Neural cell (in vitro differentiated cells): ENCODE data around the gene REV1. TPM values are rescaled to one million over a fixed set of nuclear protein-coding genes. Genes with fewer than 3 reads are reported as not detected.

Experiments
- H2AFZ ChIP-seq: fragments of 200-600, 300-800 bp; sonication (generic), shearing (Covaris generic); 2 replicates; pipeline ENCODE4 v1.6.0; 2014; ENCODE audit warnings: low read depth, mild to moderate bottlenecking, antibody characterized with exemption, low read length, moderate library complexity
- H3F3A ChIP-seq: fragments of 200-600 bp; shearing (Covaris generic); 2 replicates; pipeline ENCODE4 v1.6.1; 2016; ENCODE audit warnings: mild to moderate bottlenecking, moderate library complexity, mixed read lengths, antibody characterized with exemption, low read length; ENCODE audit not compliant: insufficient read depth, poor library complexity, severe bottlenecking
- H3K27ac ChIP-seq: fragments of 200-600, 300-800 bp; sonication (generic), shearing (Covaris generic); 2 replicates; pipeline ENCODE4 v1.5.1; 2014; ENCODE audit warnings: mild to moderate bottlenecking, low read length, moderate library complexity
- H3K27me3 ChIP-seq: fragments of 300-800, 200-600 bp; sonication (generic), shearing (Covaris generic); 2 replicates; pipeline ENCODE4 v1.6.0; 2014; ENCODE audit warnings: mild to moderate bottlenecking, low read depth, low read length, moderate library complexity; ENCODE audit not compliant: insufficient read depth
- H3K36me3 ChIP-seq: fragments of 300-800, 200-600 bp; sonication (generic), shearing (Covaris generic); 2 replicates; pipeline ENCODE4 v1.5.1; 2014; ENCODE audit warnings: mild to moderate bottlenecking, antibody characterized with exemption, low read length, moderate library complexity; ENCODE audit not compliant: insufficient read depth
- H3K4me2 ChIP-seq: fragments of 300-800, 200-600 bp; sonication (generic), shearing (Covaris generic); 2 replicates; pipeline ENCODE4 v1.6.0; 2014; ENCODE audit warnings: mild to moderate bottlenecking, low read length
- H3K4me3 ChIP-seq: fragments of 300-800, 200-600 bp; sonication (generic), shearing (Covaris generic); 2 replicates; pipeline ENCODE4 v1.5.1; 2014; ENCODE audit warnings: mild to moderate bottlenecking, low read length, moderate library complexity
- H3K79me2 ChIP-seq: fragments of 200-600 bp; shearing (Covaris generic); replicated peaks from 2 replicates; pipeline ENCODE4 v1.6.0; 2014; ENCODE audit warnings: mild to moderate bottlenecking, low read length, moderate library complexity; ENCODE audit not compliant: insufficient read depth
- H3K9ac ChIP-seq: fragments of 300-800, 200-600 bp; sonication (generic), shearing (Covaris generic); 2 replicates; pipeline ENCODE4 v1.6.1; 2016; ENCODE audit warnings: mild to moderate bottlenecking, low read length, mixed read lengths
- H3K9me2 ChIP-seq: fragments of 200-600 bp; shearing (Covaris generic); 2 replicates; pipeline ENCODE4 v1.6.1; 2016; ENCODE audit warnings: mild to moderate bottlenecking, low read length, mixed read lengths; ENCODE audit not compliant: insufficient read depth
- H3K9me3 ChIP-seq: fragments of 200-600, 300-800 bp; sonication (generic), shearing (Covaris generic); 2 replicates; pipeline ENCODE4 v1.6.1; 2016; ENCODE audit warnings: mild to moderate bottlenecking, mixed run types, low read length, moderate library complexity, mixed read lengths
- H4K20me1 ChIP-seq: fragments of 200-600 bp; shearing (Covaris generic); 2 replicates; pipeline ENCODE4 v1.6.1; 2016; ENCODE audit warnings: mild to moderate bottlenecking, mixed run types; ENCODE audit not compliant: insufficient read depth
- CTCF ChIP-seq: fragments of 450-650 bp; IDR thresholded peaks from 2 replicates; pipeline ENCODE4 v1.5.1; 2014; ENCODE audit warnings: antibody characterized with exemption, mild to moderate bottlenecking, moderate library complexity; ENCODE audit not compliant: poor library complexity, severe bottlenecking
- EP300 ChIP-seq: fragments of 450-650 bp; conservative IDR thresholded peaks from 2 replicates; pipeline ENCODE4 v1.6.1; 2014; ENCODE audit warnings: antibody characterized with exemption, mild to moderate bottlenecking, moderate library complexity; ENCODE audit not compliant: poor library complexity, severe bottlenecking
- EZH2 ChIP-seq: fragments of 200-600, 300-800 bp; shearing (Covaris generic), sonication (generic); IDR thresholded peaks from 2 replicates; pipeline ENCODE4 v1.6.1; 2014; ENCODE audit warnings: antibody characterized with exemption, low read length, borderline replicate concordance, mild to moderate bottlenecking; ENCODE audit not compliant: insufficient read depth, poor library complexity, severe bottlenecking
- MXI1 ChIP-seq: fragments of 450-650 bp; conservative IDR thresholded peaks from 2 replicates; pipeline ENCODE4 v1.6.1; 2014; ENCODE audit warnings: antibody characterized with exemption, mild to moderate bottlenecking; ENCODE audit not compliant: poor library complexity, severe bottlenecking
- POLR2AphosphoS5 ChIP-seq: IDR thresholded peaks from 2 replicates; pipeline ENCODE4 v1.6.1; 2012
- RAD21 ChIP-seq: fragments of 450-650 bp; conservative IDR thresholded peaks from 2 replicates; pipeline ENCODE4 v1.6.1; 2014; ENCODE audit warnings: antibody characterized with exemption, mild to moderate bottlenecking, moderate library complexity
- REST ChIP-seq: IDR thresholded peaks from 2 replicates; pipeline ENCODE4 v1.6.1; 2012; ENCODE audit warnings: borderline replicate concordance
- SMC3 ChIP-seq: fragments of 450-650 bp; conservative IDR thresholded peaks from 2 replicates; pipeline ENCODE4 v1.6.1; 2014; ENCODE audit warnings: antibody characterized with exemption, mild to moderate bottlenecking, moderate library complexity; ENCODE audit not compliant: poor library complexity
- TAF1 ChIP-seq: IDR thresholded peaks from 2 replicates; pipeline ENCODE4 v1.6.1; 2012; ENCODE audit warnings: low read depth
- polyA plus RNA-seq: library from polyadenylated mRNA; depleted of rRNA; stranded (reverse); fragments of >200 nt; gene quantifications from 2 replicates; pipeline ENCODE4 v1.2.3, GENCODE V29; 2014

The REV1 gene
- polyA plus RNA-seq, 1 donor from 2014 or later, result 84.1 TPM

DNA sequence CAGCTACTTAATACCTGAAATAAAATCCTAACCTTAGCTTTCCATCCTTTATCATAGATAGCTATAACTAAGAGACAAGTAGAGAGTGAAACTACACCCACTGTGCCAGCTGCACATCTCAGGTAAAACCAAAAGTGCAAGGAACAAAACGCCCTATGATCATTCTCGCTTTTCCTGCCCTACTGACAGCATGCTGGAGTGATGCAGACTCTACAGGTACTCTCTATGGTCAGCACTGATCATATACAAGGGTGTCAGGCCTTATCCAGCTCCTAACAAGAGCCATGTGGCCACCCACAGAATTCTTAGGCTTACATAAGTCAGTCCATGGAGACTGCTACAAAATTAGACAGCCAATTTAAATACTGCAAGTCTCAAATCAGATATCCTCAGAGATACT is 45.6 kb downstream of the REV1 start:
- Histone ChIP-seq H4K20me1 (no peaks in the 10 kb centered on the region), H3K36me3 (peaks cover 5% of the 10 kb centered on the region), H3F3A (no peaks in the 10 kb centered on the region), H2AFZ (no peak overlapping the region), H3K9ac (no peak overlapping the region), H3K27me3 (no peaks in the 10 kb centered on the region), H3K79me2 (no peaks in the 10 kb centered on the region), H3K4me2 (no peak overlapping the region), H3K27ac (no peak overlapping the region), H3K9me3 (no peaks in the 10 kb centered on the region), H3K4me3 (no peak overlapping the region), H3K9me2 (no peaks in the 10 kb centered on the region)
- no peak for TF ChIP-seq EZH2
- no peak for TF ChIP-seq EP300
- no peak for TF ChIP-seq REST
- TF ChIP-seq TAF1, result no peak
- no peak for TF ChIP-seq MXI1
- TF ChIP-seq POLR2AphosphoS5, result no peak
- no peak for TF ChIP-seq CTCF
- TF ChIP-seq RAD21, result no peak
- TF ChIP-seq SMC3, result no peak

GRCh38 chr2:99442837-99443236 is 47.0 kb downstream of the REV1 start:
- Histone ChIP-seq H2AFZ (no peak overlapping the region), H3K27ac (no peak overlapping the region), H3K4me2 (no peak overlapping the region), H3K79me2 (no peaks in the 10 kb centered on the region), H3K9me3 (no peaks in the 10 kb centered on the region), H3K9me2 (no peaks in the 10 kb centered on the region), H3K27me3 (no peaks in the 10 kb centered on the region), H3F3A (no peaks in the 10 kb centered on the region), H3K36me3 (peaks cover 6% of the 10 kb centered on the region), H3K9ac (no peak overlapping the region), H4K20me1 (no peaks in the 10 kb centered on the region), H3K4me3 (no peak overlapping the region)
- no peak for TF ChIP-seq TAF1
- no peak for TF ChIP-seq RAD21
- no peak for TF ChIP-seq EZH2
- TF ChIP-seq REST, result no peak
- TF ChIP-seq EP300, result no peak
- no peak for TF ChIP-seq POLR2AphosphoS5
- TF ChIP-seq MXI1, result no peak
- TF ChIP-seq SMC3, result no peak
- no peak for TF ChIP-seq CTCF
